Upper lobe of right lung (tissue), 1 donor: Measurements from ENCODE around the gene RPGRIP1L. TPM values are rescaled to one million over a fixed set of nuclear protein-coding genes. Genes with fewer than 3 reads are reported as not detected.

Experiments used
- ATAC-seq: fragments of 200-7000 bp; cut with Tn5 transposase; one replicate; pipeline ENCODE4 v1.9.1; 2020; ENCODE audit warnings: mild to moderate bottlenecking, moderate library complexity
- DNase-seq: peaks from one replicate; pipeline ENCODE4 v3.0.0-alpha.2; 2020
- H3K27ac ChIP-seq: fragments of 200-600 bp; one replicate; pipeline ENCODE4 v1.8.0; 2022
- H3K27me3 ChIP-seq: fragments of 200-600 bp; one replicate; pipeline ENCODE4 v1.8.0; 2022; ENCODE audit warnings: mild to moderate bottlenecking
- H3K36me3 ChIP-seq: fragments of 200-600 bp; one replicate; pipeline ENCODE4 v1.8.0; 2022
- H3K4me1 ChIP-seq: fragments of 200-600 bp; one replicate; pipeline ENCODE4 v1.8.0; 2022
- H3K4me3 ChIP-seq: fragments of 200-600 bp; one replicate; pipeline ENCODE4 v1.8.0; 2022; ENCODE audit warnings: mild to moderate bottlenecking
- H3K9me3 ChIP-seq: fragments of 200-600 bp; one replicate; pipeline ENCODE4 v1.8.0; 2022
- intact Hi-C: fragments of 100-400 bp; cut with DNase I; formaldehyde crosslinking; loops from one replicate; pipeline ENCODE4 v1.11.0; 2022
- total RNA-seq: library from RNA; stranded (reverse); fragmentation: NEBNext Ultra II Directional; extraction: Animal tissue kit (Norgen Biotek cat#: 25700); gene quantifications from one replicate; pipeline ENCODE4 v1.2.1, GENCODE V29; 2021
- TF ChIP-seq, protein P1 (sequence below): fragments of 200-600 bp; IDR thresholded peaks from one replicate; pipeline ENCODE4 v1.8.0; 2022; ENCODE audit warnings: antibody characterized with exemption
- donor health status: DM: no; HTN: yes; CAD: no; lungs with severe emphysema.

RPGRIP1L gene
- total RNA-seq, 1 donor from 2014 or later, result 3.5 TPM

DNA sequence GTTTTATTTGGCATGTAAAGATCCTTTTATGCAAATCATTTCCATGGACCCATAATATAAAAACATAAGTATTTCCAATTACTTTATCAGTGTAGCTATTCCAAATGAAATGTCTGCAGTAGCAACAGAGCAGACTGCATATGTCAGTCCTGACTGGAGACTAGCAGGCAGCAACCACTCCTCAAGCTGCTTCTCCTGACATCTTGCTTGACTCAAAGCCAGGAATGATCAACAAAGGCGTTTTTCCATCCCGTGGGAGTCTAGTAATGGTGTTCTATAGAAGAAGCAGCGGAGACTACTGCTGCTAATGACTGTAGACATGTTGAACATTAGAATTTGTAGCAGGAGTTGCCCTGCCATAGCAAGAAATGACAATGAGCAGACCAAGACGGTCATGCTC, 127.4 kb downstream of the RPGRIP1L start:
- TF ChIP-seq, protein P1, sequence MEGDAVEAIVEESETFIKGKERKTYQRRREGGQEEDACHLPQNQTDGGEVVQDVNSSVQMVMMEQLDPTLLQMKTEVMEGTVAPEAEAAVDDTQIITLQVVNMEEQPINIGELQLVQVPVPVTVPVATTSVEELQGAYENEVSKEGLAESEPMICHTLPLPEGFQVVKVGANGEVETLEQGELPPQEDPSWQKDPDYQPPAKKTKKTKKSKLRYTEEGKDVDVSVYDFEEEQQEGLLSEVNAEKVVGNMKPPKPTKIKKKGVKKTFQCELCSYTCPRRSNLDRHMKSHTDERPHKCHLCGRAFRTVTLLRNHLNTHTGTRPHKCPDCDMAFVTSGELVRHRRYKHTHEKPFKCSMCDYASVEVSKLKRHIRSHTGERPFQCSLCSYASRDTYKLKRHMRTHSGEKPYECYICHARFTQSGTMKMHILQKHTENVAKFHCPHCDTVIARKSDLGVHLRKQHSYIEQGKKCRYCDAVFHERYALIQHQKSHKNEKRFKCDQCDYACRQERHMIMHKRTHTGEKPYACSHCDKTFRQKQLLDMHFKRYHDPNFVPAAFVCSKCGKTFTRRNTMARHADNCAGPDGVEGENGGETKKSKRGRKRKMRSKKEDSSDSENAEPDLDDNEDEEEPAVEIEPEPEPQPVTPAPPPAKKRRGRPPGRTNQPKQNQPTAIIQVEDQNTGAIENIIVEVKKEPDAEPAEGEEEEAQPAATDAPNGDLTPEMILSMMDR, result no peak
- Histone ChIP-seq H3K9me3 (peaks cover 8% of the 10 kb centered on the region), H3K4me1 (no peaks in the 10 kb centered on the region), H3K4me3 (no peak overlapping the region), H3K27ac (no peak overlapping the region), H3K27me3 (no peaks in the 10 kb centered on the region), H3K36me3 (no peaks in the 10 kb centered on the region)
- intact Hi-C loops, result no loop called here
- no peak for ATAC-seq
- DNase-seq, result no peak

DNA sequence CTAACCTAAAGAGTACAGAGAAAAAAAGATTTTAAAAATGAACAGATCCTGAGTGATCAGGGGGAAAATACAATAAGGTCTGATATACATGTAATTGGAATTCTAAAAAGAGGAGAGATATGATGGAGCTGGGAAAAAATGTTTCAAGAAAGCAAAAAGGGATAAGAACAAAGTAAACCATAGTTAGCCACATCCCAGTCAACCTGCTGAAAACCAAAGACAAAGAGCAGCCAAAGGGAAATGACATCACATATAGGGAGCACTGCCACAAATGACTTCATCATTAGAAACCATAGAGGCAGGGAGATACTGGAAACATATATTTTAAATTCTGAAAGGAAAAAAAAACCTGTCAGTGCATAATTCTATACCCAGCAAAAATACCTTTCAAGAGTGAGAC, 131.9 kb downstream of the RPGRIP1L start:
- intact Hi-C loops, result no loop called here

DNA sequence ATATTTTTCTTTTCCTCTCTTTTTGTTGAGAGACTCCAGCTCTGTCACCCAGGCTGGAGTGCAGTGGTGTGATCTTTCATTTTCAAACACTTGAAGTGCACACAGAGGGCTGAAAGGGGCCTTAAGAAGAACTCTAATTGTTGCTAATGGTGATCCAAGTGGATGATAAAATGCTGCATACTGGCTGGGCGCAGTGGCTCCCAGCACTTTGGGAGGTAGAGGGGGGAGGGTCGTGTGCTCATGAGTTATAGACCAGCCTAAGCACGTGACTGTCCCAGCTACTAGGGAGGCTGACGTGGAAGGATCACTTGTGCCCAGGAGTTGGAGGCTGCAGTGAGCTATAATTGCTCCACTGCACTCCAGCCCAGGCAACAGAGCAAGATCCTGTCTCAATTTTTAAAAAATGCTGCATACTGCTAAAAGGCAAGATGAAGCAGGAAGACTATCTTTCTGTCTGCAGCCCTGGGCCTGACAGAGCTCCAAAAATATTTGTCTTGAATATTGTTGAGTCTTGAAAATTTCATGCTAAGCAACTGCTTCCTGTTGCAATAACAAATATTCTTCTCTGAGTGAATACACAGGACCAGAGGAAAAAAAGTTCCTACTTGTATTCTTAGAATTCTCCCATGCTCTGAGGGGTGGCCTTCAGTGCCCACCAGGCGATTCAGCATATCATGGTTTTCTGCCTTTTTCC, 137.0 kb downstream of the RPGRIP1L start:
- Histone ChIP-seq H3K4me3 (no peak overlapping the region), H3K36me3 (no peaks in the 10 kb centered on the region), H3K9me3 (peaks cover 2% of the 10 kb centered on the region), H3K27ac (no peak overlapping the region), H3K27me3 (no peaks in the 10 kb centered on the region), H3K4me1 (no peaks in the 10 kb centered on the region)
- ATAC-seq (no peak), DNase-seq (no peak)
- TF ChIP-seq, protein P1, result no peak
- intact Hi-C loops, result no loop called here

More for the DNA sequence above, 131.9 kb downstream of the RPGRIP1L start:
- TF ChIP-seq, protein P1, result no peak
- H3K4me3 ChIP-seq, result no peak overlapping the region
- ATAC-seq (no peak), DNase-seq (no peak)
- H3K36me3 ChIP-seq, result no peaks in the 10 kb centered on the region
- H3K9me3 ChIP-seq, result peaks cover 8% of the 10 kb centered on the region
- H3K4me1 ChIP-seq, result no peaks in the 10 kb centered on the region
- H3K27me3 ChIP-seq, result no peaks in the 10 kb centered on the region
- no peak overlapping the region for H3K27ac ChIP-seq

DNA sequence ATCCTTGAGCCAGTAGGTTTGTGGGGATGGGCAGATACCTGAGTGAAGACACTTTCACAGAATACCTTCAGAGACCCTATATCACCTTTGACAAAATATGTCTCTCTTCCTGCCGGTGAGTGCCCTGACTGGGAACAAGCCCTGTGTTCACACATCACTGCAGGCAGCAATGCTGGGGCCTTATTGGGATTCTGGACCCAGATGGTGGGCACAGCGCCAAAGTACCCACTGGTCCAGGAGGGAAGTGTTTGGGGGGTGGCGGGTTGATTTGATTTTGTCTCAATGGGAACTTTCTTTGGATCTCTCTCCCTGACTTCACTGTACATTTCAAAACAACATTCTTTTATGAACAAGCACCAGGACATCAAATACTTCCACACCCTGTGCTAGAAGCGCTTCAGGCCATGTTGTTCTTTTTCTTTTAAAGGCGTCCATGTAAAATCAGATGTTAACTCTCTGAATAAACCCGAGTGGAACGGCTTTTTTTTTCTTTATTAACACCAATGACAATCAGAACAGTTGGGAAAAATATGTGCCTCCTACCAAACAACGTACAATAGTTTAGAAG, 138.3 kb downstream of the RPGRIP1L start:
- DNase-seq (no peak), ATAC-seq (peak; percentile 55)
- Histone ChIP-seq H3K9me3 (no peaks in the 10 kb centered on the region), H3K36me3 (no peaks in the 10 kb centered on the region), H3K4me3 (no peak overlapping the region), H3K27ac (no peak overlapping the region), H3K4me1 (no peaks in the 10 kb centered on the region), H3K27me3 (no peaks in the 10 kb centered on the region)
- intact Hi-C loops, result no loop called here
- TF ChIP-seq, protein P1, result no peak

DNA sequence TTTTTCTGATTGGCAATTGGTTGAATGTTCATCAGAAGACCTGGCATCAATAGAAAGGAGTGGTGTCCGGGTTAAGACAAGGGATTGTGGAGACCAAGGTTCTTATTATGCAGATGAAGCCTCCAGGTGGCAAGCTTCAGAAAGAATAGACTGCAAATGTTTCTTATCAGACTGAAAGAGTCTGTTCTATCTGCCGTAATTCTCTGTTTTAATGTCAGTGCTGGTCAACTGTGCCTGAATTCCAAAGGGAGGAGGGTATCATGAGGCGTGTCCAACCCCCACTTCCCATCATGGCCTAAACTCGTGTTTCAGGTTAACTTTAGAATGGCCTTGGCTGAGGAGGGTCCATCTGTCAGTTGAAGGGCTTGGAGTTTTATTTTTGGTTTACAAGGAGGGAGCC, 140.2 kb downstream of the RPGRIP1L start:
- DNase-seq, result no peak
- TF ChIP-seq, protein P1, result no peak
- H3K36me3 ChIP-seq, result no peaks in the 10 kb centered on the region
- H3K27ac ChIP-seq, result no peak overlapping the region
- intact Hi-C loops, result no loop called here
- no peaks in the 10 kb centered on the region for H3K27me3 ChIP-seq
- H3K4me1 ChIP-seq, result no peaks in the 10 kb centered on the region
- H3K4me3 ChIP-seq, result no peak overlapping the region
- no peak for ATAC-seq
- H3K9me3 ChIP-seq, result no peaks in the 10 kb centered on the region
